ENCODE measurements around the gene QRSL1. TPM values are rescaled to one million over a fixed set of nuclear protein-coding genes. Genes with fewer than 3 reads are reported as not detected.

QRSL1 gene
- total and polyA plus RNA-seq, 10 of the 15 experiments (the other 5 are each of a cell fraction or from before 2014, with no cell fraction given), result 11.9 to 23.5 (median 15.5) TPM

GRCh38 chr6:106637717-106638341, 8.5 kb downstream of the QRSL1 start (continued):
- TF ChIP-seq IRF5 (IDR thresholded peaks at IDR 0.05; ENCODE audit: borderline replicate concordance) (no peak), CHD4 (IDR thresholded peaks at IDR 0.05) (no peak), USF1 (IDR thresholded peaks at IDR 0.05; ENCODE audit: borderline replicate concordance, extremely low read length, insufficient read depth, low read depth, low read length) (no peak), HDGF (IDR thresholded peaks at IDR 0.05) (no peak), ZNF274 (IDR thresholded peaks at IDR 0.05; ENCODE audit: insufficient read depth, insufficient read length) (no peak), NFYA (IDR thresholded peaks at IDR 0.05; ENCODE audit: borderline replicate concordance, low read depth, low read length) (no peak), ZBTB33 (IDR thresholded peaks at IDR 0.05) (no peak), CBX5 (IDR thresholded peaks at IDR 0.05; ENCODE audit: low read depth) (no peak), ETV6 (conservative IDR thresholded peaks at IDR 0.05 in 1 of 2, IDR thresholded peaks at IDR 0.05 in 1 of 2; ENCODE audit: borderline replicate concordance in 1 of 2, low read depth in 1 of 2) (0 out of 4 replicates have a peak, but pooled peaks of 1 of the 2 experiments have one; percentile 11), RCOR1 (conservative IDR thresholded peaks at IDR 0.05; ENCODE audit: low read depth, low read length) (no peak), EZH2 (IDR thresholded peaks at IDR 0.05; ENCODE audit: borderline replicate concordance, control insufficient read depth, low read depth, low read length) (no peak), MAX (IDR thresholded peaks at IDR 0.05; ENCODE audit: low read depth, low read length) (no peak), SP1 (IDR thresholded peaks at IDR 0.05; ENCODE audit: low read depth, low read length) (no peak), WRNIP1 (IDR thresholded peaks at IDR 0.05; ENCODE audit: borderline replicate concordance, low read depth, low read length) (no peak), ZZZ3 (IDR thresholded peaks at IDR 0.05; ENCODE audit: control insufficient read depth, insufficient read length, low read depth) (no peak), IKZF2 (IDR thresholded peaks at IDR 0.05) (peak; percentile 73 to 78), ZNF207 (IDR thresholded peaks at IDR 0.05; ENCODE audit: borderline replicate concordance) (no peak), EED (IDR thresholded peaks at IDR 0.05; ENCODE audit: low read depth) (no peak), NR2C1 (IDR thresholded peaks at IDR 0.05) (no peak), ZNF384 (IDR thresholded peaks at IDR 0.05; ENCODE audit: borderline replicate concordance, low read depth, low read length) (peak; percentile 82), MYB (IDR thresholded peaks at IDR 0.05; ENCODE audit: borderline replicate concordance, low read depth, low read length) (no peak), SUPT20H (IDR thresholded peaks at IDR 0.05; ENCODE audit: borderline replicate concordance, control insufficient read depth, low read depth, low read length) (no peak), CEBPZ (IDR thresholded peaks at IDR 0.05; ENCODE audit: low read depth, low read length) (no peak)

Data from GM12878 (cell line).